Measurements from ENCODE around the gene USP6NL.

USP6NL gene

GRCh38 chr10:11472158-11472753 is 139.2 kb downstream of the USP6NL start:
- peak; percentile 53 for DNase-seq

GRCh38 chr10:11469575-11470391 is 141.7 kb downstream of the USP6NL start:
- DNase-seq, result no peak

GRCh38 chr10:11468126-11468742 is 143.2 kb downstream of the USP6NL start:
- no peak for DNase-seq

GRCh38 chr10:11465406-11465805 is 146.0 kb downstream of the USP6NL start:
- no peak for DNase-seq

GRCh38 chr10:11463111-11463510 is 148.3 kb downstream of the USP6NL start:
- no peak for DNase-seq

- DNase-seq, result no peak
Observed at GRCh38 chr10:11462071-11462470, 149.4 kb downstream of the USP6NL start.

- no peak for DNase-seq
Observed at GRCh38 chr10:11457336-11457735, 154.1 kb downstream of the USP6NL start.

- DNase-seq, result no peak
Observed at GRCh38 chr10:11454958-11455566, 156.4 kb downstream of the USP6NL start.

- DNase-seq, result no peak
Observed at GRCh38 chr10:11454160-11454559, 157.3 kb downstream of the USP6NL start.

- no peak for DNase-seq
Observed at GRCh38 chr10:11451640-11452260, 159.7 kb downstream of the USP6NL start.

- DNase-seq, result no peak
Observed at GRCh38 chr10:11450427-11450826, 161.0 kb downstream of the USP6NL start.

- no peak for DNase-seq
Observed at GRCh38 chr10:11449761-11450160, 161.7 kb downstream of the USP6NL start.

- DNase-seq, result no peak
Observed at GRCh38 chr10:11448545-11449244, 162.8 kb downstream of the USP6NL start.

- no peak for DNase-seq
Observed at GRCh38 chr10:11448190-11448544, 163.3 kb downstream of the USP6NL start.

GRCh38 chr10:11447586-11447985 is 163.9 kb downstream of the USP6NL start:
- DNase-seq, result no peak

- DNase-seq, result no peak
Observed at GRCh38 chr10:11446864-11447263, 164.6 kb downstream of the USP6NL start.

GRCh38 chr10:11446133-11446532 is 165.3 kb downstream of the USP6NL start:
- no peak for DNase-seq

- no peak for DNase-seq
Observed at GRCh38 chr10:11444531-11445228, 166.8 kb downstream of the USP6NL start.

GRCh38 chr10:11444155-11444530 is 167.3 kb downstream of the USP6NL start:
- DNase-seq, result no peak

GRCh38 chr10:11443468-11444154 is 167.8 kb downstream of the USP6NL start:
- DNase-seq, result no peak
